OCI-LY1 (cell line): Measurements from ENCODE around the gene PDE8A.

Experiments used
- CTCF ChIP-seq: fragments of 200-600 bp; sonication (generic), shearing (Covaris generic); IDR thresholded peaks from 2 replicates; pipeline ENCODE4 v1.5.1; 2017; ENCODE audit warnings: mild to moderate bottlenecking, antibody characterized with exemption, low read length, moderate library complexity, mixed read lengths
- EZH2 ChIP-seq: fragments of 200-600 bp; sonication (generic), shearing (Covaris generic); IDR thresholded peaks from 2 replicates; pipeline ENCODE4 v1.8.0; 2017; ENCODE audit warnings: borderline replicate concordance, mixed run types, mild to moderate bottlenecking, antibody characterized with exemption, low read length, moderate library complexity, mixed read lengths

- TF ChIP-seq CTCF (no peak), EZH2 (no peak)
These were observed 198.0 kb downstream of the PDE8A start for GRCh38 chr15:85179700-85180099.
